BE2C (cell line): Measurements from ENCODE around the gene MRPL58.
A peak's percentile ranks its signal among the peaks of the same experiment; 100 is the strongest.

Source experiments
- DNase-seq: peaks from one replicate; pipeline ENCODE4 v3.0.0-alpha.2; 2020
- H3K27me3 ChIP-seq: fragments of 250-450 bp; sonication (Bioruptor Pico); 2 replicates; pipeline ENCODE4 v1.5.1; 2020; ENCODE audit warnings: mild to moderate bottlenecking
- H3K36me3 ChIP-seq: fragments of 250-450 bp; sonication (Bioruptor Pico); 2 replicates; pipeline ENCODE4 v1.5.1; 2020; ENCODE audit warnings: mild to moderate bottlenecking
- H3K4me1 ChIP-seq: fragments of 250-450 bp; sonication (Bioruptor Pico); 2 replicates; pipeline ENCODE4 v1.5.1; 2020
- H3K4me3 ChIP-seq: 2 replicates; pipeline ENCODE4 v1.5.1; 2011; ENCODE audit warnings: low read depth, low read length
- H3K9me3 ChIP-seq: fragments of 250-450 bp; sonication (Bioruptor Pico); 2 replicates; pipeline ENCODE4 v1.5.1; 2020
- CTCF ChIP-seq: IDR thresholded peaks from 2 replicates; pipeline ENCODE4 v1.5.1; 2012; ENCODE audit warnings: mild to moderate bottlenecking, low read depth, low read length

MRPL58 gene

GRCh38 chr17:74975943-74976342, 36.5 kb upstream of the MRPL58 start:
- Histone ChIP-seq H3K36me3 (no peaks in the 10 kb centered on the region), H3K9me3 (no peaks in the 10 kb centered on the region), H3K4me3 (no peak overlapping the region), H3K27me3 (peaks cover 15% of the 10 kb centered on the region), H3K4me1 (no peaks in the 10 kb centered on the region; the same call in 1 of the 2 replicates)
- no peak for TF ChIP-seq CTCF
- no peak for DNase-seq

DNA sequence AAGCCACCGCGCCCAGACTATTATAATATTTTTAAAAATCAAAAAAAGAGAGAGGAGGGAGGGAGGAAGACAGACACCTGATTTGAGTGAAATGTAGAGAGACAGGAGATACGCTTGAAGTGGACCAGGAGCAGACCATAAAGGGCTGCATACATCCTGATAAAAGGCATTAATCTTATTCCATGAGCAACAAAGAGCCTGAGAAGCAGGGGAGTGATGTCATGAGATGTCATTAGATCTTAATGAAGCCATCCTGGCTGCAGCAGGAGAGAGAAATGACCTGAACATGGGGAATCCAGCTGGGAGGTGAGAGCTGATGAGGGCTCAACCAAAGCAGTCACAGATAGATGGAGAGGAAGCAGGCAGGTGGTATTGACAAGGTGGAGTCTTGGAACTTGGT, 34.7 kb upstream of the MRPL58 start:
- no peaks in the 10 kb centered on the region for H3K36me3 ChIP-seq
- TF ChIP-seq CTCF, result no peak
- DNase-seq, result no peak
- H3K9me3 ChIP-seq, result no peaks in the 10 kb centered on the region
- no peak overlapping the region for H3K4me3 ChIP-seq
- H3K27me3 ChIP-seq, result peaks cover 7% of the 10 kb centered on the region
- H3K4me1 ChIP-seq, result no peaks in the 10 kb centered on the region

DNA sequence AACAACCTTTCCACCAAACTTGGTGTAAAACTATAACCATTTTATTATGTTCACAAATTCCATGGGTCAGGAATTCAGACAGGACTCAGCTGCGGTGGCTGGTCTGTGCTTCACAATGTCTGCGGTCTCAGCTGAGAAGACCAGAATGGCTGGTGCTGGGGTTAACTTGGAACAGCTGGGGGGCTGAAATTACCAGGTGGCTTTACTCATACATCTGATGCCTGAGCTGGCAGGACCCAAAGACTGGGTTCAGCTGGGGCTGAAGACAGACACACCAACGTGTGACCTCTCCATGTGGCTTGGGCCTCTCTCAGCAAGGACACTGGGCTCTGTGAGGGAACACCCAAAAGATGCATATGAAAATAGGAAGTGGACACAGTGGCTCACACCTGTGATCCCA, 34.2 kb upstream of the MRPL58 start:
- no peak for TF ChIP-seq CTCF
- peaks cover 3% of the 10 kb centered on the region for H3K27me3 ChIP-seq
- no peak for DNase-seq
- H3K4me1 ChIP-seq, result no peaks in the 10 kb centered on the region
- no peak overlapping the region for H3K4me3 ChIP-seq
- no peaks in the 10 kb centered on the region for H3K36me3 ChIP-seq
- no peaks in the 10 kb centered on the region for H3K9me3 ChIP-seq

DNA sequence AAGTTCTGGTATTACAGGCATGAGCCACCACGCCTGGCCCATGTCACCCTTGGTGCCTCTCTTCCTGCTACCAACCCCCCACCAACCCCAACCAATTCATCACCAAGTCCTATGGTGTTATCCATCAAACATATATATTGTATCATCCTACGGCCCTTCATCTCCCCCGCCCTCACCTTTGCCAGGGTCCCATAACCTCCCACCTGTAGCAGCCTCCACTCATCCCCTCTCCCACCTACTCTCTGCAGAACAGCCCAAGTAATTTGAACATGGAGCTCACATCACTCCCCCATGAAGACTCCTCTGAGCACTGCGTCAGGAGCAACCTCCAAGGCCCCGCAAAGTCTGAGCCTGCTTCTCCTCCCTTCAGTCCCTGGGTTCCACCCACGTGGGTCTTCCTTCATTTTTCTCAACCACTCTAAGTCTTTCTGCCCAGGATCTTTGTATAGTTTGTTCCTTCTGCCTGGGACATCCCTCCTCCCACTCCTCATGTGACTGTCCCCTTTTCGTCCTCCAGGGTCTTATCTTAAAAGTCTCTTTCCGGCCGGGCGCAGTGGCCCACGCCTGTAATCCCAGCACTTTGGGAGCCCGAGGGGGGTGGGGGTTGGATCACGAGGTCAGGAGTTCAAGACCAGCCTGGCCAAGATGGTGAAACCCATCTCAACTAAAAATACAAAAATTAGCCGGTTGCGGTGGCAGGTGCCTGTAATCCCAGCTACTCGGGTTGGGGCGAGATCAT, 32.9 kb upstream of the MRPL58 start:
- H3K27me3 ChIP-seq, result no peaks in the 10 kb centered on the region
- DNase-seq, result no peak

DNA sequence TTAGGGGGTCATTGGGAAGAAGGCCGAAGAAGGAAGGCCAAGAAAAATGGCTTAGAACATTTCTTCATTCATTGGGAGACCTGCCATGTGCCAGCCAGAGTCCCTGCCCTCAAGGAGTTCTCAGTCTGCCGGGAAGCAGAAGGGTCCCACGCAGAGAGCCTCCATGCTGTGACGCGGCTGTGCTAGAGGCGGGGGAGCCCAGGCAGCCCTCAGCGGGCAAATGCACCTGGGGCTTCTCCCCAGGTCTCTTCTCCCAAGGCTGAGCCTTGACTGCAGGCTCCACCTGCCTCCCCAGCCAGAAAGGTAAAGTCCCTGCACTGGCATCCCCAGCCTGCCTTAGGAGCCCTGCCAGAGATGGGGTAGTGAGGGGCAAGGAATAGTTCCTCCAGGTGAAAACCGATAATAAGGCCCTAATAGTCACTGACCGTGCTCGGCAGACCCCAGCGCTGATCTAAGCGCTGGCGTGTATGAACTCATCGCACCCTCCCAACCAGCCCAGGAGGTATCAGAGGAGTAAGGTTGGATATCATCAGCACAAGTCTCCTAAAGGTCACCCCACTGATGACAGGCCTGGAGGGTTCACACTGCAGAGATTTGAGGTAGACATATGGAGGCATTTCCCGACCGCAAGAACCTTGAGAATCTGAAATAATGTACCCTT, 31.0 kb upstream of the MRPL58 start:
- no peak for DNase-seq
- Histone ChIP-seq H3K4me3 (peak overlapping the region; percentile 87), H3K9me3 (no peaks in the 10 kb centered on the region)

More for the DNA sequence above, 32.9 kb upstream of the MRPL58 start:
- Histone ChIP-seq H3K4me1 (no peaks in the 10 kb centered on the region), H3K4me3 (no peak overlapping the region), H3K36me3 (no peaks in the 10 kb centered on the region), H3K9me3 (no peaks in the 10 kb centered on the region)
- no peak for TF ChIP-seq CTCF

More for the DNA sequence above, 31.0 kb upstream of the MRPL58 start:
- Histone ChIP-seq H3K36me3 (no peaks in the 10 kb centered on the region), H3K4me1 (no peaks in the 10 kb centered on the region), H3K27me3 (no peaks in the 10 kb centered on the region)
- no peak for TF ChIP-seq CTCF
